NCI-H748 treated with DMSO at 0.1 percent for 48 hours (cell line): Measurements from ENCODE around the gene SERPINB2.
"Not testable (repeated sequence)": the region's sequence is repeated elsewhere in the genome, so short reads cannot be mapped to it uniquely, and the experiment has no call there.

Experiments
- DNase-seq: peaks from one replicate; lab custom pipeline; 2025; lab: John Stamatoyannopoulos, UW

Gene SERPINB2

GRCh38 chr18:63936156-63936931 lies 48.8 kb downstream of the SERPINB2 start:
- DNase-seq: peak; percentile 15

GRCh38 chr18:63936932-63937393 lies 49.5 kb downstream of the SERPINB2 start:
- no peak for DNase-seq

GRCh38 chr18:63940008-63940407 lies 52.5 kb downstream of the SERPINB2 start:
- no peak for DNase-seq

GRCh38 chr18:63940543-63941050 lies 53.1 kb downstream of the SERPINB2 start:
- DNase-seq: not testable (repeated sequence)

- DNase-seq: no peak
Measured at GRCh38 chr18:63947051-63947790, 59.7 kb downstream of the SERPINB2 start.

- peak; percentile 77 for DNase-seq
Measured at GRCh38 chr18:63949068-63949737, 61.7 kb downstream of the SERPINB2 start, which contains the start of gene HMSD. TSS of gene HMSD (plus strand) at chr18:63949301. CDS start at chr18:63953456, 4,155 bp downstream.

GRCh38 chr18:63951302-63951705 lies 63.8 kb downstream of the SERPINB2 start:
- no peak for DNase-seq
